Measurements from ENCODE around the gene SLFNL1.

The SLFNL1 gene

DNA sequence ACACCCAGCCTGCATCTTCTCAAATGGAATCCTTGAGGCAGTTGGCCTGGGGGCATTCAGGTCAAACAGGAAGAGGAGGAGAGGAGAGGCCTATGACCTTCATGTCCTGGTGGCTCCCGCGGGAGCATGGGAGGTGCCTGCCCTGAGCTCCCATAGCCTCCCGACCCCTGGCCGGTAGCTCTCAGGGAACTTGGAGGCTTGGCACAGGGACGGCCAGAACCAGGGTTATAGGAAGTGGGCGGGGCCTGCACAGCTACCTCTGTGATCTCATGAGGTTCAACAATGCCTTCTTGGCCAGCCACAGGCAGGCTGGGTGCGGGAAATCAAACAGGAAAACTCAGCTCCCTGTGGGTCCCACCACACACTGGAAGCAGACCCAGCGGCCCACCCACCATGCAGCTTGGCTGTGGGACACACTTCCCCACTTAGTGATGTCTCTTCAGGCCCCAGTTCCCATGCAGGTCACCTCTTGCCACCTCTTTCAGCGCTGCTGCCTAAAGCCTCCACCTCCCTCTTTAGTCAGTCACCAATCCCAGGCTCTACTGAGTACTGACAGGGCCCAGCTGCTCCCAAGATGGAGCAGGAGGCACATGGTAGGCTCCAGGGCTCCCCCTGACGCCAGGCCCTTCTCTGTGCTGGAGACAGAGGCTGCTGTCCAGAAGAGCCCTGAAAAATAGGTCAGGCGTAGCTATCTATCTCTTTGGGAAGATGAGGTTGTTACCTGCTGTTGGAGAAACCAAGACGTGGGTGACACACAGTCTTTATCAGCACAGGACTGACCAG is at the start of gene SLFNL1:
Gene SLFNL1 (minus strand): TSS at position 200 of the 783 bp plus-strand sequence. CDS start 1,065 bp downstream, outside the sequence.
- H3K4me3 ChIP-seq (ENCODE audit: low read depth, low read length): no peak within 1 kb of the TSS
- no peak for DNase-seq (ENCODE audit: low read depth)
- TF ChIP-seq, protein P1, sequence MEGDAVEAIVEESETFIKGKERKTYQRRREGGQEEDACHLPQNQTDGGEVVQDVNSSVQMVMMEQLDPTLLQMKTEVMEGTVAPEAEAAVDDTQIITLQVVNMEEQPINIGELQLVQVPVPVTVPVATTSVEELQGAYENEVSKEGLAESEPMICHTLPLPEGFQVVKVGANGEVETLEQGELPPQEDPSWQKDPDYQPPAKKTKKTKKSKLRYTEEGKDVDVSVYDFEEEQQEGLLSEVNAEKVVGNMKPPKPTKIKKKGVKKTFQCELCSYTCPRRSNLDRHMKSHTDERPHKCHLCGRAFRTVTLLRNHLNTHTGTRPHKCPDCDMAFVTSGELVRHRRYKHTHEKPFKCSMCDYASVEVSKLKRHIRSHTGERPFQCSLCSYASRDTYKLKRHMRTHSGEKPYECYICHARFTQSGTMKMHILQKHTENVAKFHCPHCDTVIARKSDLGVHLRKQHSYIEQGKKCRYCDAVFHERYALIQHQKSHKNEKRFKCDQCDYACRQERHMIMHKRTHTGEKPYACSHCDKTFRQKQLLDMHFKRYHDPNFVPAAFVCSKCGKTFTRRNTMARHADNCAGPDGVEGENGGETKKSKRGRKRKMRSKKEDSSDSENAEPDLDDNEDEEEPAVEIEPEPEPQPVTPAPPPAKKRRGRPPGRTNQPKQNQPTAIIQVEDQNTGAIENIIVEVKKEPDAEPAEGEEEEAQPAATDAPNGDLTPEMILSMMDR (IDR thresholded peaks at IDR 0.05; ENCODE audit: insufficient read depth, low read depth, low read length, missing control alignments): no peak

DNA sequence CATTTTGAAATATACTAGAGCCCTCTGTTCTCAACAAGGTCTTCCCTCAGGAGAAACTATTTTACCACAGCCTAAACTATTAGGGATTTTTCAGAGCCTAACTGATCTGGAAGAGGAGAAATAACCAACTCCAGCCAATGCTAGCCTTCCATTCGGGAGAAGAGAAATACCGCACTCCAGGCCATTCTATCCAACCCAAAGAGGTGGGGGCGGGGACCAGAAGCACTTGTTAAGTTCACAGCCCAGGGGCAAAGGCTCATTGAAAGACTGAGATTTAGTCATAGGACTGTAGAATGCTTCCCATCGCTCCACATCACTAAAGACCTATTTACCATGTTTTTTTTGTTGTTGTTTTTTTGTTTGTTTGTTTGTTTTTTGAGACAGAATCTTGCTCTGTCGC is 35.4 kb upstream of the SLFNL1 start:
- no peak overlapping the region for H3K4me3 ChIP-seq (ENCODE audit: low read depth, low read length)
- DNase-seq (ENCODE audit: low read depth): no peak
- TF ChIP-seq, protein P1 (IDR thresholded peaks at IDR 0.05; ENCODE audit: insufficient read depth, low read depth, low read length, missing control alignments): no peak

DNA sequence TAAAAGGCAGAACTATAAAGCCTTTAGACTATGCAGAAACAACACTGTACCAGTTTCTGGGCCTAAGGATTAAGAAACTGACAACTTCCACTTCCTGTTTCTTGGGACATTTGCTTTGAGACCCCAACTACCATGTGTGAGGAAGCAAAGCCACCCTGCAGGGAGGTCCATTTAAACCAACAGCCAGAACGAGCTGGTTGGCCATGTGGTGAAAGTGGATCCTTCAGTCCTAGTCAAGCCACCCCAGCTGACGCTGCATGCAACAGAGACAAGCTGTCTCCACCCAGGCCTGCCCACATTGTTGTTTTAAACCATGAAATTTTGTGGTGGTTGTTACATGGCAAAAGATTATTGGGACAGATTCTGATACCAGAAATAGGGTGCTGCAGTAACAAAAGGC is 31.8 kb upstream of the SLFNL1 start:
- H3K4me3 ChIP-seq (ENCODE audit: low read depth, low read length): no peak overlapping the region
- TF ChIP-seq, protein P1 (IDR thresholded peaks at IDR 0.05; ENCODE audit: insufficient read depth, low read depth, low read length, missing control alignments): no peak
- no peak for DNase-seq (ENCODE audit: low read depth)

DNA sequence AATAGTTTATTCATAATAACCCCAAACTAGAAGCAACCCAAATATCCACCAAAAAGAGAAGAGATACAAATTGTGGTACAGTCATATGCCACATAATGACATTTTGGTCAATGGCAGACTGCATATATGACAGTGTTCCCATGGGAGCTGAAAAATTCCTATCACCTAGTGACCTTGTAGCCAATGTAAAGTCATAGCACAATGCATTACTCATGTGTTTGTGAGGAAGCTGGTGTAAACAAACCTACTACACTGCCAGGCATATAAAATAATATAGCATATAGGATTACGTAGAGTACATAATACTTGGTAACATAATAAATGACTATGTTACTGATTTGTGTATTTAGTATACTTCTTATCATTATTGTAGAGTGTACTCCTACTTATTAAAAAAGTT is 29.5 kb upstream of the SLFNL1 start:
- TF ChIP-seq, protein P1 (IDR thresholded peaks at IDR 0.05; ENCODE audit: insufficient read depth, low read depth, low read length, missing control alignments): no peak
- DNase-seq (ENCODE audit: low read depth): no peak
- H3K4me3 ChIP-seq (ENCODE audit: low read depth, low read length): no peak overlapping the region

DNA sequence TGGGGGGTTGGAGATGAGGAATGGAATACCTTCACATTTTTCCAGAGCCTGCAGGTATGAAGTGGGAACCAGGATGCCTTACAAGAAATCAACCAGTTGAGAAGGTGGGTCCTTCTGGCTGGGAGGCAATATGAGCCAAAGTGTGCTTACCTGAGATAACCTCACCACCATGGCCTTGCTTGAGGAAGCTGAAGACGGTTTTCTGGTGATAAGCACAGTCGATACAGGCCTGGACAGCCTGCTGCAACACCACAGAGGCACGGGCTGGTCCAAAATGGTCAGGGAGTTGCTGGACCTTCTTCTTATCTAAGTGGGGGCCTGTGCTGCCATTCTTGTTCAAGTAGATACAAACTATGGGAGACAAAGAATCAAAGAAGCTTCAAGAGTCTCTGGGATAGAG is 27.0 kb upstream of the SLFNL1 start:
- TF ChIP-seq, protein P1 (IDR thresholded peaks at IDR 0.05; ENCODE audit: insufficient read depth, low read depth, low read length, missing control alignments): no peak
- DNase-seq (ENCODE audit: low read depth): no peak
- no peak overlapping the region for H3K4me3 ChIP-seq (ENCODE audit: low read depth, low read length)

DNA sequence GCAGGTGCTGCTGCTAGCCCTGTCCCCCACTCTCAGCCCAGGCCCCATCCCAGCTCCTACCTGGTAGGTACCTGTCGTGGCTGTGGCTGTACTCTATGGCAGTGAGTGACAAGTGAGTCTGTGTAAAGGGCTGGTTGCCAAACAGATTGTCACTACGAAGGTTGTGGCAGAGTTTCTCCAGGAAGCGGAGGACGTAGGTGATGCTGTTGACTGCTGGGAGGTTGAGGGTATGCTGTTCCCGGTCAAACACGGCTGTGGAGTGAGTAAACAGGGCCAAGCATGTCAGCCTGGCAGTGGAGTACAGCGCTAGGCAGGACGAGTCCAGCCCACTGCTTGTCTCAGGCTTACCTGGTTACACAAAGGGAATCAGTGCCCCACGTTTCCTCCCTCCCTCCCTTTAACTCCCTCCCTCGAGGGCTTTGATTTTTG is 24.8 kb upstream of the SLFNL1 start:
- TF ChIP-seq, protein P1 (IDR thresholded peaks at IDR 0.05; ENCODE audit: insufficient read depth, low read depth, low read length, missing control alignments): no peak
- DNase-seq (ENCODE audit: low read depth): no peak
- H3K4me3 ChIP-seq (ENCODE audit: low read depth, low read length): no peak overlapping the region

DNA sequence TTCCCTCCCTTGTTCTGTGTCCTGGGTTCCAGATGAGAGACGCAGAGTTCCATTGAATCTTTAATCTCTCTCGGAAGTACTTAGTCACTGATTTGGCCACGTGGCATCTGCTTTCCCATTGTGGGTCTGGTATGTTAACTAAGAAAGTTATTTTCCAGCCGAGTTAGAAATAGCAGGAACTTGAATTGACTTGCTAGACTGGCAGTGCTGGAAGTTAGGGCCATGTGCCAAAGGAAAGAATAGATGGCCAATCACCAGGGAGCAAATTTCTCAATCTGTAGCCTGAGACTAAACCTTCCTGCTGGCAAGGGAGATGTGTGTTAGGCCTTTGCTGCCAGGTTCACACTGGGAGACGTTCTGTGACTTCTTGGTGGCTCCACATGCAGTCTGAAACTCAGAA is 24.2 kb upstream of the SLFNL1 start:
- no peak for DNase-seq (ENCODE audit: low read depth)
- H3K4me3 ChIP-seq (ENCODE audit: low read depth, low read length): no peak overlapping the region
- TF ChIP-seq, protein P1 (IDR thresholded peaks at IDR 0.05; ENCODE audit: insufficient read depth, low read depth, low read length, missing control alignments): no peak

All from GM12865 (cell line).